ENCODE measurements around the gene REPIN1.
"Not testable (repeated sequence)": the region's sequence is repeated elsewhere in the genome, so short reads cannot be mapped to it uniquely, and the experiment has no call there.

- not testable (repeated sequence) for TF ChIP-seq CTCF (IDR thresholded peaks at IDR 0.05); MEF2A (IDR thresholded peaks at IDR 0.05; ENCODE audit: borderline replicate concordance, low read depth); TAF1 (IDR thresholded peaks at IDR 0.05; ENCODE audit: borderline replicate concordance, low read depth, low read length); POLR2AphosphoS5 (IDR thresholded peaks at IDR 0.05; ENCODE audit: low read depth, low read length); EZH2phosphoT487 (IDR thresholded peaks at IDR 0.05; ENCODE audit: borderline replicate concordance, low read depth); MAX (IDR thresholded peaks at IDR 0.05; ENCODE audit: low read depth); SMC3 (IDR thresholded peaks at IDR 0.05; ENCODE audit: low read depth, low read length); RAD21 (IDR thresholded peaks at IDR 0.05; ENCODE audit: low read length); ZBTB33 (IDR thresholded peaks at IDR 0.05; ENCODE audit: borderline replicate concordance, low read depth); IRF3 (IDR thresholded peaks at IDR 0.05; ENCODE audit: low read depth, low read length); REST (IDR thresholded peaks at IDR 0.05; ENCODE audit: low read depth, low read length); FOXM1 (IDR thresholded peaks at IDR 0.05; ENCODE audit: low read depth)
These were observed 17.3 kb downstream of the REPIN1 start for GRCh38 chr7:150385884-150386283.
